ENCODE data around the gene GARRE1. TPM values are rescaled to one million over a fixed set of nuclear protein-coding genes. Genes with fewer than 3 reads are reported as not detected.
"Not testable (repeated sequence)": the region's sequence is repeated elsewhere in the genome, so short reads cannot be mapped to it uniquely, and the experiment has no call there.

GARRE1 gene
- total RNA-seq, 1 donor: 16.8 TPM

DNA sequence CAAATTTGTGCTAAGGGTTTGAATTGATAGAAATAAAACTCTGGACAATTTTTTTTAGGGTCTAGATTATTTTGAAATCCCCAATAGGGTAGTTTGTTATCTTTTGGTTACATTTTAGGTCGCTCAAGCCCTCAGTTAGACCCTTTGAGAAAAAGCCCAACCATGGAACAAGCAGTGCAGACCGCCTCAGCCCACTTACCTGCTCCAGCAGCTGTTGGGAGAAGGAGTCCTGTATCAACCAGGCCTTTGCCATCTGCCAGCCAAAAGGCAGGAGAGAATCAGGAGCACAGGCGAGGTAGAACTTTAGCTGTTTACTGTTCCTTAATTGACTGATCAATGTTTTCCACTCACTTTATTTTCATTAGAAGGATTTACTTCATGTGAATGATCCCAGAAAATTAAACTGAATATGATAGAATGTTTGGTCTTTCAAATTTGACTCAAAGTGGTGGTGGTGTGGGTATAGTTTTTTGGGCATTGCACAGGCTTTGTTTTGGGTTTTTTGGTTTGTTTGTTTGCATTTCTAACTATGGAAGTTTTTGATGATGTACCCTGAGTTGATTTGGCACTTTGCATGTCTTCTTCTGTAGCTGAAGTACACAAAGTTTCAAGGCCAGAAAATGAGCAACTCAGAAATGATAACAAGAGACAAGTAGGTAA is 39.2 kb upstream of the GARRE1 start:
- H3K4me3 ChIP-seq (ENCODE audit: low read depth, low read length): no peak overlapping the region
- TF ChIP-seq, protein P1, sequence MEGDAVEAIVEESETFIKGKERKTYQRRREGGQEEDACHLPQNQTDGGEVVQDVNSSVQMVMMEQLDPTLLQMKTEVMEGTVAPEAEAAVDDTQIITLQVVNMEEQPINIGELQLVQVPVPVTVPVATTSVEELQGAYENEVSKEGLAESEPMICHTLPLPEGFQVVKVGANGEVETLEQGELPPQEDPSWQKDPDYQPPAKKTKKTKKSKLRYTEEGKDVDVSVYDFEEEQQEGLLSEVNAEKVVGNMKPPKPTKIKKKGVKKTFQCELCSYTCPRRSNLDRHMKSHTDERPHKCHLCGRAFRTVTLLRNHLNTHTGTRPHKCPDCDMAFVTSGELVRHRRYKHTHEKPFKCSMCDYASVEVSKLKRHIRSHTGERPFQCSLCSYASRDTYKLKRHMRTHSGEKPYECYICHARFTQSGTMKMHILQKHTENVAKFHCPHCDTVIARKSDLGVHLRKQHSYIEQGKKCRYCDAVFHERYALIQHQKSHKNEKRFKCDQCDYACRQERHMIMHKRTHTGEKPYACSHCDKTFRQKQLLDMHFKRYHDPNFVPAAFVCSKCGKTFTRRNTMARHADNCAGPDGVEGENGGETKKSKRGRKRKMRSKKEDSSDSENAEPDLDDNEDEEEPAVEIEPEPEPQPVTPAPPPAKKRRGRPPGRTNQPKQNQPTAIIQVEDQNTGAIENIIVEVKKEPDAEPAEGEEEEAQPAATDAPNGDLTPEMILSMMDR (IDR thresholded peaks at IDR 0.05; ENCODE audit: insufficient read depth, low read depth, low read length): no peak
- DNase-seq (ENCODE audit: low read depth): no peak

DNA sequence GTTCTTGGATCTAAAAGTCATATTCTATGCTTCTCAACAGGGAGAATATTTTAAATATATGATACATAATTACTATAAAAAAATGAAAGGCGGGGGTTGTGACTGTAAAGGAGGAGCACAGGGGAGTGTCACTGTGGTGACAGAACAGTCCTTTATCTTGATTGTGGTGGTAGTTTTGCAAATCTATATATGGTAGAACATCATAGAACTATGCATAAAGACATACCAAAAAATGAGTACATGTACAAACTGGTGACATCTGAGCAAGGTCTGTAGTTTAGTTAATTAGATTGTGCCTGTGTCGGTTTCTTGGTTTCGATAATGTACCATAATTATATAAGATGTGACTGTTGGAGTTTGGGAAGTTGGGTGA is 38.7 kb upstream of the GARRE1 start:
- TF ChIP-seq, protein P1 (IDR thresholded peaks at IDR 0.05; ENCODE audit: insufficient read depth, low read depth, low read length): no peak
- no peak for DNase-seq (ENCODE audit: low read depth)

DNA sequence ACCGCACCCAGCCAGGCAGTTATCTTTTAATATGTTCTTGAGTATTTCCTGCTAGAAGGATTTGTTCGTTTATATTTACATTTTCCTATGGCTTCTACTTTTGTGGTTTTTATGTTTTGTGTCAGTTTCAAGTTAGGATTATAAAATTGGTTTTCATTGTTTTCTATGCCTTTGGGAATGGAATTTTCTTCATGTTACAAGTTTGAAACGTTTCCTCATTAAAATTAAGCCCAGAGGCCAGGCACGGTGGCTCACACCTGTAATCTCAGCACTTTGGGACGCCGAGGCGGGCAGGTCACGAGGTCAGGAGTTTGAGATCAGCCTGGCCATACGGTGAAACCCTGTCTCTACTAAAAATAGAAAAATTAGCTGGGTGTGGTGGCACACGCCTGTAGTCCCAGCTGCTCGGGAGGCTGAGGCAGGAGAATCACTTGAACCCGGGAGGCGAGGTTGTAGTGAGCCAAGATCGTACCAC is 37.6 kb upstream of the GARRE1 start:
- H3K4me3 ChIP-seq (ENCODE audit: low read depth, low read length): not testable (repeated sequence)
- DNase-seq (ENCODE audit: low read depth): peak; percentile 83

More for the DNA sequence above, 38.7 kb upstream of the GARRE1 start:
- no peak overlapping the region for H3K4me3 ChIP-seq (ENCODE audit: low read depth, low read length)

DNA sequence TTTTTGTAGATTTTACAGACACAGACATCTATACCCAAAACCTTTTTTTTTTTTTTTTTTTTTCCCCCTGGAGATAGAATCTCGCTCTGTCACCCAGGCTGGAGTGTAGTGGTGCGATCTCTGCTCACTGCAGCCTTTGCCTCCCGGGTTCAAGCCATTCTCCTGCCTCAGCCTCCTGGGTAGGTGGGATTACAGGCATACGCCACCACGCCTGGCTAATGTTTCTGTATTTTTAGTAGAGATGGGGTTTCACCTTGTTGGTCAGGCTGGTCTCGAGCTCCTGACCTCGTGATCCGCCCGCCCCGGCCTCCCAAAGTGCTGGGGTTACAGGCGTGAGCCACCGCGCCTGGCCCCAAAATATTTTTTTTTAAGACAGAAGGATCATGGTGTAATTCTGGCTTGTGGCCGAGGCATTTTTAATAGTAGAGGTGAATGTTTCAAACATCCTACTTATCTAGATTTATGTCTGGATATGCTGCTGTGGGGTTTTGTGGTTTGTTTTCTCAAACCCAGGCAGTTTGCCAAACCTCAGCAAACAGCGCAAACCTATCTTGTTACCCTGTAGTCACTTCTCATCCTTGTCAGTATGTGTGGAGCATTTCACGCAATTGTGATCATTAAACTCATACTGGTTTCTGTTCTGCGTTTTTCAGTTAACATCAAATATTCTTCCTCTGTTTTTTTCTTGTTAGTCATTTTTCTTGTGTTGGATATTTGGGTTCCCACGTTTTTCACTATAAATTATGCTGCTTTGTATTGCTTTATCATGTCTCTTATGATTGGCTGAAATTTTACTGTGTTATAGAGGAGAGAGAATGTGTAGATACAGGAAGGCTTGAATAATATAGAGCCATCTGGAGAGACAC is 36.2 kb upstream of the GARRE1 start:
- TF ChIP-seq, protein P1 (IDR thresholded peaks at IDR 0.05; ENCODE audit: insufficient read depth, low read depth, low read length): no peak
- no peak overlapping the region for H3K4me3 ChIP-seq (ENCODE audit: low read depth, low read length)
- peak; percentile 99 for DNase-seq (ENCODE audit: low read depth)

DNA sequence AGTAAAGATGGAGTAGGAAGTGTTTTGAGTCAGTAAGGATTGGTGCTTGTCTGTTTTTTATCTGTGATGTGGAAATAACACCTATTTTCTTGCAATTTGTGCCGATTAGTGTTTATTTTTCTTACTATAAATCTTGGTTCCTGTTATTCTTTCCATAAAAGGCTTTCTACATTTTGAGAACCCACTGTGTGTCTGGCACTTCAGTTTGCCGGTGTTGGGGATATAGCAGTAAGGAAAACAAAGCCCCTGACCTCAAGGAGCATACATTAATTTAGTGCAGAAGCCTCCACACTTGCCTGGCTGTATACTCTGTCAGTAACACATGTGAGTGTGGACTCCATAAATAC is 35.6 kb upstream of the GARRE1 start:
- DNase-seq (ENCODE audit: low read depth): no peak
- no peak overlapping the region for H3K4me3 ChIP-seq (ENCODE audit: low read depth, low read length)
- TF ChIP-seq, protein P1 (IDR thresholded peaks at IDR 0.05; ENCODE audit: insufficient read depth, low read depth, low read length): no peak

DNA sequence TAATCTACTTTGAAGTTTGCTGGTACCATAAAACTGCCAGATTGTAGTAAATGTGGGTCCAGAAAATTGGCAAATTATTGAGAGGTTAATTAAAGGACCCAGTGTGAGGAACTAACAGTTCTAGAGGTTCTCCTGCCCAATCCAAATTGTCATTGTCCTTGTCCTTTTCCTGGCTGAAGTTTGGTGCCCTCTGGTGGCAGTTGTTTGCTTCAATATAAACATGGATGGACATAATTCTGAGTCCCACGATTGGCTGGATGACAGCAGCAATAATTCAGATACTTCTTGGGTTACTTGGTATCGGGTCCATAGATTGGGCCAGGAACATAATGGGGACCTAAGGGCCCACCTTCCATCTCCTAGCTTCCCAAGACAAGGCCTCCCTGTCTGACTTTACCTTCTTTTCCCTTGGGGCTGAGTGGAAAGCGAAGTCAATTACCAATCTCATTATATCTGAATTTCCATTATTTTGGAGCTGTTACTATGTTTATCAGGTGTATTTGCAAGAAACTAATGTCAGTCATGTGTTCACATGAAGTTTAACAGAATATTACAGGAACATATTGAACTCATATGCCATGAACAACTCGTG is 33.8 kb upstream of the GARRE1 start:
- H3K4me3 ChIP-seq (ENCODE audit: low read depth, low read length): no peak overlapping the region
- TF ChIP-seq, protein P1 (IDR thresholded peaks at IDR 0.05; ENCODE audit: insufficient read depth, low read depth, low read length): peak; percentile 83
- peak; percentile 71 for DNase-seq (ENCODE audit: low read depth)

DNA sequence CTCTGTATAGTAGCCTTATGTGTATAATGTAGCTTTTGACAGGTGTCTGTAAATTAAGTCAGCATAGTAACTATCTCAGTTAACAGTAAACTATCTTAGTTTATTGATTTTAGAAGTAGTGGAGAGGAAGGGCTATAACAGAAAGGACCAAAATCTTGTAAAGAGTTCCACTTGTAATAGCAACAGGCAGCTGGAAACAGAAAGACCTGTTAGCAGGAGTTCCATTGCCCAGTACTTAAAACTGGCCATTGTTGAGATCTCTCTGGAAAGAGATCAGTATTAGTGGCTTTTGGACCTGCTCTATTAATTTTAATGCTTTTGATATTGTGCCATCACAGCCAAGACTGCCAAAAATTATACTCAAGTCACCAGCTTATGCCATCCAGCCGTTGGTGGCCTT is 32.0 kb upstream of the GARRE1 start:
- DNase-seq (ENCODE audit: low read depth): no peak
- no peak overlapping the region for H3K4me3 ChIP-seq (ENCODE audit: low read depth, low read length)
- TF ChIP-seq, protein P1 (IDR thresholded peaks at IDR 0.05; ENCODE audit: insufficient read depth, low read depth, low read length): no peak
